Mesenteric fat pad (tissue), 1 donor: ENCODE measurements around the gene ARHGEF2. TPM values are rescaled to one million over a fixed set of nuclear protein-coding genes. Genes with fewer than 3 reads are reported as not detected.
A peak's percentile ranks its signal among the peaks of the same experiment; 100 is the strongest.

Experiments
- DNase-seq: peaks from one replicate; pipeline ENCODE4 v3.0.0-alpha.2; 2020; ENCODE audit warnings: low spot score
- long read RNA-seq: library from polyadenylated mRNA; unstranded; transcript quantifications from one replicate; pipeline ENCODE4 v2.0.0, GENCODE V29; 2020
- total RNA-seq: library from RNA; stranded (reverse); fragmentation: NEBNext Ultra II Directional; extraction: Animal tissue kit (Norgen Biotek cat#: 25700); gene quantifications from one replicate; pipeline ENCODE4 v1.2.1, GENCODE V29; 2021
- donor health status: DM: yes; HTN: yes; CAD: no.

Gene ARHGEF2
- 150 TPM for total RNA-seq
- long read RNA-seq, partial matches to known transcripts = 21 of 45 reads
- long read RNA-seq, other reads (novel, unspliced or antisense) = 23 of 45 reads

DNA sequence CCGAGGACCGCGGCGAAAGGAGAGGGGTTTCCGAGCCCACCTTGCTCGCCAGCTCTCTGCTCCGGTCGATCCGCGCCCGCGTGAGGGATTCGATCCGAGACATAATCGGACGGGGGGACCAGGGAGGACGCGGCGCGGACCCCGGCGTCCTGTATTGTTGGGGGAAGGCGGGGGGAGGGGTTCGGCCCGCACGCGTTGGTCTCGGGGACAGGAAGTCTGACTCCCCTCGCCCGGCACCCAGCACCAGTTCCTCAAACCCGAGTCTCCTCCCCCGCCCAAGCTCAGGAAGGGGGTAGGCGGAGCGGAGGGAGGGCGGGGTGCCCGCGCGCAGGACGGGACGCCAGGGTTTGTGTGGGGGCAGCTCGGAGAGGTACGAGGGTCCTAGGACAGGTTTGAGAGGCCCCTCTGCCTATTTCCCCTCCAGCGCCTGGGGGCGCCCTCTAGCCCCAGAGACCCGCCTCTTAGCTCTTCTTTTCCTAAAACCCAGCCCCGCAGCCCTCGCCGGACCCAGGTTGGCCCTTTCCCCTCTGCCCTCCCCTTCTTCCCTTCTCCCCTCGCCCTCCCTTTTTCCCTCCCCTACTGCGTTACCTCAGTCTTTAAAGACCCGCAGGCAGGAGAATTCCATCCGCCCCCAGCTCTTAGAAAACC is at the start of gene ARHGEF2:
Gene ARHGEF2, minus strand, starts transcription at position 223 of the 648 bp plus-strand sequence. Its CDS starts 120 bp downstream, at position 103.
- DNase-seq = peak; percentile 93

- no peak for DNase-seq
These were observed 48.2 kb upstream of the ARHGEF2 start for GRCh38 chr1:156026588-156026987.

- no peak for DNase-seq
These were observed 47.5 kb upstream of the ARHGEF2 start for GRCh38 chr1:156025876-156026275.

GRCh38 chr1:156024801-156025200 is 46.5 kb upstream of the ARHGEF2 start:
- DNase-seq = no peak

DNA sequence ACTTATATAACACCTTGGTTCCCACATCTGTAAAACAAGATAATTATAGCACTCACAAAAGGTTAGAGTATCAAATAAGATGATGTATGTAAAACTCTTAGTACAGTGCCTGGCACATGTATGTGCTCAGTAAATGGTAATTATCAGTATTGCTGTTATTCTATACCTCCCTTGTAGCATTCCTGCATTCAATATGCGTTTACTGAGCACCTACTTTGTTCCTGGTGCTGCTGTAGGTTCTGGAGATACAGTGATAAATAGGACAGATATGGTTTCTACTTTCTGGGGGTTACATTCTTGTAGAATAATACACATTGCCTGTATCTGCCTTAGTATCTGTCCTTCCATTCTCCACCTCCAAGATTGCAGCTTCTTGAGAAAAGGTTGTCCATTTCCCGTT is 43.6 kb upstream of the ARHGEF2 start:
- DNase-seq = no peak

DNA sequence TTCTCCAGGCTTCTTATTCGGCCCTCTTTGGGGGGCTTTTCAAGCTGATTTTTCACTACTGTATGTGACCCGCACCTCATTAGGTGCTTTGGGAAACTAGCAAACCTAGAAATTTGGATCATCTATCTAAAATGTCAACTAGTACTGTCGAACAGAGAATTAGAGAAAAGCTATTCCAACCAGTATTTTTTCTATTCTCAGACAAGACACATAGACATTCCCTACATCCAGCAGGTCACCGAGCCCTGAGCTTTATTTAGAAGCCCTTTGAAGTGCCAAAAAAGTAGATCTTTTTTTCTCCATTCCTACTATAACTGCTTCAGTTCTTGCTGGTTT is 42.7 kb upstream of the ARHGEF2 start:
- no peak for DNase-seq

DNA sequence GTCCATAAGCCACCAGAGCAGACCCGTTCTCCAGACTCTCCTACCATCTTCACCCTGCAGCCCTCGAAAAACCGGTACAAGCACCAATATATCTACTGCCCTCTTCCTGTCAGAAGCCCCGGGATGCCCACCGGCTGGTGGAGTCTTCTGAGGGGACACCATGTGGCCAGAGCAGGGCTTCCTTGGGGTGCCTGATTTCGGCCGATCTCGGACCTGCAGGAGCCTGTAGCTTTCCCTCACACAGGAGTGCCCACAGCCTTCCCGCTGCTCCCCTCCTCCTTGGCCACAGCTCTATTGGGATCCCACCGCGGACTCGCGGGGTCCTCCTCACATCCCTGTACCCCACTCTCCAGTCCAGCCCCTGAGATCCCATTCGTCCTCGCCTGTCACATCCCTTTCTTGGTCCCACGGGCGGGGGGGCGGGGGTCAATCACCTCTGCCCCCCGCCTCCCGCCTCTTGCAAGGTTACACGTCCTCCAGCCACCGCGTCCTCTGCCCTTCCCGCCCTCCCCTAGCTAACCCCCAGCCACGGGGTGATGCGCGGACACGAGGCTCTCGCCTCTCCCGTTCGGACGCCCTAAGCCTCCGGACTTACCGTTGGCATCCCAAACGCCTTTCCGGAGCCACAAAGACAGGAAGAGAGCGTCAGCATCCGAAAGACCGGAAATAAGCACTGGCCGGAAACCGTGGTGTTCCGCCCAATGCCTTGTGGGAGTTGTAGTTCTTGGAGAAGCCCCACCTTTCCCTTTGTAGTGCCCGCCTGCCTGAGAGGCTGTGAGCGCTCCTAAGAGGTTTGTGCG is 42.1 kb upstream of the ARHGEF2 start, which contains the start of gene SSR2:
Gene SSR2, minus strand, starts transcription at position 659 of the 800 bp plus-strand sequence. CDS start 784 bp downstream, outside the sequence.
- DNase-seq = peak; percentile 93

DNA sequence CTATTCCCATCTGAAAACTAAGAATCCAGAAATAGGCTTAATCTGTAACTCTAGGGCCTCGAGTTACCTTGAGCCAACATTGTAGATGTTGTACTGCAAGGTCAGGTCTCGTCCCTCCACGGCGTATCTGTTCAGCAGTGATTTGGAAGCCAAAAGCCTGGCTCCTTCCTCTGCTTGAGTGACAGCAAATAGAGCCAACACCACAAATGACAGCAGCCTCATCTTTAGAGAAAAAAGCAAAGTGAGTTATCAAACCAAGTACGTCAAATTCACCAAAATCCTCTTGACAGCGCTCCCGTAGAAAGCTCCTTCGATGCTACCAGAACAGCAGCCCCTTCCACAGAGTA is 41.6 kb upstream of the ARHGEF2 start:
- DNase-seq = no peak

GRCh38 chr1:156014829-156015228 is 36.5 kb upstream of the ARHGEF2 start:
- DNase-seq = no peak

- DNase-seq = no peak
These were observed 33.9 kb upstream of the ARHGEF2 start for GRCh38 chr1:156012051-156012817.

DNA sequence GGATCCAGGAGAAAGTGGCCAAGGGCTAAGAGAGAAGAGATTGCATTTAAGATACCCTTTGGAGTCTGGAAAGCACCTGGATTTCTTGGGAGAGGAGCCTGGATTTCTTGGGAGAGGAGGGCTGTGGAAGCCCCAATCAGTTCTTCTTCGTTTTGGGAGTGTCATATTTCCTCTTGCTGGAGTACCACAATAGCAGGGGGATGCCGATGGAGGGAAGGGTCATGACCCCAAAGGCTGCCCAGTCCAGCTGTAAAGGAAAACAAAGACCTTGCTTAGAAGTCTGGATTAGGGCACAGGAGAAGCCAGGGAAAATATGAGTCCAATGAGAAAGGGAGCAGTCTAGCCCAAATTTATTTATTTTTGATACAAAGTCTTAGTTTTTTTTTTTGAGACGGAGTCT is 31.1 kb upstream of the ARHGEF2 start:
- no peak for DNase-seq

- no peak for DNase-seq
These were observed 28.5 kb upstream of the ARHGEF2 start for GRCh38 chr1:156006666-156007376.

GRCh38 chr1:156004843-156005584 is 26.7 kb upstream of the ARHGEF2 start:
- no peak for DNase-seq

GRCh38 chr1:156003923-156004188 is 25.5 kb upstream of the ARHGEF2 start:
- no peak for DNase-seq

GRCh38 chr1:156002188-156002911 is 24.0 kb upstream of the ARHGEF2 start:
- DNase-seq = no peak

GRCh38 chr1:156001662-156002171 is 23.4 kb upstream of the ARHGEF2 start:
- no peak for DNase-seq

DNA sequence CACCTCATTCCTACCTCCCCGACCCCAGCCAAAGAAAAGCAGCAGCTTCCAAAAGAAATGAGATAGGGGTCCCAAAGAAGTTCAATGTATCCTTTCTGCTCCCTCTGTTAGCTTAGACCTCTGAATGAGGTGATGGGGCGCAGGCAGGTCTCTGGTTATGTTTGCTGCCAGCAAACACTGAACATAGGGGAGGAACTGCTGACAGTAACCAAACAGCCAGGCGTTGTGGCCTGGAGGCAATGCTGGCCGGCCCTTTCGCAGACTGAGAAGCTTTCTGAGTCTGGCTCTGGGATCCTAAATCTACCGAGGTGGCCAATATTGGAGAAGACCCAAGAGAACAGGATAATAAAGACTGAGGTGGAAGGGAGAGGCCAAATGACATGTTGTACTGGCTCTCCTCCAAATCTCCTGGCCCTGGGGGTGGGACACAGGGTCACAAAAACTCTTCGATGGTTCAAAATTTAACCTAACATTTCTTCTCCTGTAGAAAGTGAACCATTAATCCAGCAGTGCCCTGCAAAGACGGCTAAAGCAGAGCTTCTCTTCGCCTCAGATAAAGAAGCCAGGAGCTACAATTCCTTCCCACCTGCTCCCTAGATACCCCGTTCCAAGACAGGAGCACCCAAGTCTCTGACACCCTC is 22.8 kb upstream of the ARHGEF2 start:
- DNase-seq = no peak

DNA sequence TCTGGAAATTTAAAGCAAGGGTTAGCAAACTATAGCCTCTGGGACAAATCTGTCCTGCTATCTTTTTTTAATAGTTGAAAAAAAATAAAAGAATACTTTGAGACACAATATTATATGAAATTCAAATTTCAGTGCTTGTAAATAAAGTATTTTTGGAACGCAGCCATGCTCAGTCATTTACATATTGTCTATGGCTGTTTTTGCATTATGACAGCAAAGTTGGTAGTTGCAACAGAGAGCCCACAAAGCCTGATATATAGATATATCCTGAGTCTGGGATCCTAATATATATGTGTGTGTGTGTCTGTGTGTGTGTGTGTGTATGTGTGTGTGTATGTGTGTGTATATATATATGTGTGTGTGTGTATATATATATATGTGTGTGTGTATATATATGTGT is 21.6 kb upstream of the ARHGEF2 start:
- no peak for DNase-seq

DNA sequence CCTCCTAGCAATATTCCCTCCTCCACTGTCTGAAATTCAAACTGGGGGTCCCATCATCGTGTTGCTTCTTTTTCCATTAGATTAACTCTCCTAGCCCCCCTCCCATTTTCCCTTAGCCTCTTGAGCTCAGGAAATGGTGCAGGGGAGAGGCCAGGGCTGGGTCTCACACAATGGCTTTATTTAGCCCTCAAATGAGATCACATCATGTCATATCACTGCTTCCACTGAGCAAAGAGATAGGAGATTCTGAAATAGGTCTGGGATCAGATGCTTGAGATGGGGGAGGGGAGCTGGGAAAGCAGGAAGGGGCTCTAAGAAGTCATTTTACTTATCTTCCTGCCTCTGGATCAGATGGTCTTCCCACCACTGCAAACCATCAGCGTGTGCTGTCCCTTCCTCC is 17.8 kb upstream of the ARHGEF2 start:
- DNase-seq = no peak
